OCI-M1 (cell line): ENCODE results near the gene B3GNT2.
"Not testable (repeated sequence)": the region's sequence is repeated elsewhere in the genome, so short reads cannot be mapped to it uniquely, and the experiment has no call there.

Source experiments
- DNase-seq: peaks from one replicate; lab custom pipeline; 2025; lab: John Stamatoyannopoulos, UW

The B3GNT2 gene

DNA sequence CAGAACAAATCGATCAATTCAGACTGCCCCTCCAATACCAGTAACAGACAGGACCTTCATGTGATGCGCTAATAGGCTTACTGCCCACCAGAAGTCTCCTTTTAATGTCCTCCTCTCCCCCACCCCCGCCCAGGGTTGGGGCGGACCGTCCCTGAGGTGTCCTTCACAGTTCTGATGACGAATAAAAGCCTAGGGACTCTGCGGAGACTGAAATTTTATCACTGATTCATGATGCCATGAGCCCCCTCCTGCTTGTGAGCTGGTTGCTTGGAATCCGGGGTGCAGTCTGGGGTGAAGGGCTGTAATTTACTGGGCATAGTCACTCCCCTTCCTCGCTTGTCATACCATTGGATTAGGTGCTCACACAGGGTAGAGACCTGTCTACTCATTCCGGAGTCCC, 42.3 kb downstream of the B3GNT2 start:
- no peak for DNase-seq

DNA sequence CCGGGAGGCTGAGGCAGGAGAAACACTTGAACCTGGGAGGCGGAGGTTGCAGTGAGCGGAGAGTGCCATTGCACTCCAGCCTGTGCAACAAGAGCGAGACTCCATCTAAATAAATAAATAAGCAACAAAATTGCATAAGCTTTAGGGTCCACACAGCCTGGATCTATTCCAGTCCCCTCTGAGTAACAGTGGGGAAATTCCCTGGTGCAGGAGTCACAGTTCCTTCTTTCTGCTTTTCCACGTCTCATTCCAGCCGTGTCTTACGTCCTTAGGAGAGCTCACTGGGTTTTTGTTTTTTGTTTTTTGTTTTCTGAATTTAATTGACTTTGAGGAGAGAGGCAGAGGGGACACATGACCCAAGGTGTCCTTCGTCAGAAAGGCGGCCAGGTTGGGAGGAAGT, 44.6 kb downstream of the B3GNT2 start:
- no peak for DNase-seq

DNA sequence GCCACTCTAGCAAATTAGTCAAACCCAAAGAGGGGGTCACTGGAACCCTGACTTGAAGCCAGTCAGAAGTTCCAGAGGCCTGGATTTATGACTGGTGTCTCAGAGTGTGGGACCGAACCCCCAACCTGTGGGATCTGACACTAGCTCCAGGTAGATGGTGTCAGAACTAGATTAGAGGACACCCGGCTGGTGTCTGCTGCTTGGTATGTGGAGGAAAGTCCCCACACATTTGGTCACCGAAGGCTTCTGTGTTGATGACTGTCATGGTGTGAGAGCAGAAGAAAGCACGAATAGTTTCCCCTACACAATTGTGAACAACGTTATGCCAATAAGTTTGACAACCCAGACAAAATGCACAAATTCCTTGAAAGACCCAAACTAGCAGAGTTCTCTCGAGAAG, 48.1 kb downstream of the B3GNT2 start:
- no peak for DNase-seq

DNA sequence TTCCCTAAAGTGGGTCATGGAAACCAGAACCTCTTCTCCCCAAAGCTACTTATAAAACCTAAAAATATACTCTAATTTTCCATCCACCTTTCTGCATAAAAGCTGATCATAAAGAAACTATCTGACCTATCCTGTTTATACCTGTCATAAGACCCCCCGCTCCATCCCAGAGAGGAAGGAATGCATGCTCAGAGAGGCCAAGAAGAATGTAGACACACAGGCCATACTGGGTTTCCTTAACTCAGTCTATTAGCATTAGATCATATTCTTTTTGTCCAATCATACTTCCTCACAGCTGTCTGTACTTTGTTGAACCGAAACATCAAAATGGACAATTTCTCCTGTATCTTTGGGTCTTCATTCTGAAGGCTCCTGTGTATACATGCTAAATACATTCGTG, 52.3 kb downstream of the B3GNT2 start:
- peak; percentile 3 for DNase-seq

DNA sequence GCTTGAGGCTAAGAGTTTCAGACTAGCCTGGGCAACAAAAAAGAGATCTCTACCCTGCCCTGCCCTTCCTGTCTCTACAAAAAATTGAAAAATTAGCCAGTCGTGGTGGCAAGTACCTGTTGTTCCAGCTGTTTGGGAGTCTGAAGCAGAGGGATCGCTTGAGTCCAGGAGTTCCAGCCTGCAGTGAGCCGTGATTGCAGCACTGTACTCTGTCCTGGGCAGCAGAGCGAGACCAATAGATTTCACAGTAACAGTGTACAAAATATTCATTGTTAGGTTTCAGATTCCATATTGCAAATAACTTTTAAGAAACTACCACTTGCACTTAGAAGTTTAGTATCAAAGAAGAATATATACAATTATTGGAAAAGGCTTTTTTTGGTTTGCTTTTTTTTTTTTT, 54.3 kb downstream of the B3GNT2 start:
- no peak for DNase-seq

DNA sequence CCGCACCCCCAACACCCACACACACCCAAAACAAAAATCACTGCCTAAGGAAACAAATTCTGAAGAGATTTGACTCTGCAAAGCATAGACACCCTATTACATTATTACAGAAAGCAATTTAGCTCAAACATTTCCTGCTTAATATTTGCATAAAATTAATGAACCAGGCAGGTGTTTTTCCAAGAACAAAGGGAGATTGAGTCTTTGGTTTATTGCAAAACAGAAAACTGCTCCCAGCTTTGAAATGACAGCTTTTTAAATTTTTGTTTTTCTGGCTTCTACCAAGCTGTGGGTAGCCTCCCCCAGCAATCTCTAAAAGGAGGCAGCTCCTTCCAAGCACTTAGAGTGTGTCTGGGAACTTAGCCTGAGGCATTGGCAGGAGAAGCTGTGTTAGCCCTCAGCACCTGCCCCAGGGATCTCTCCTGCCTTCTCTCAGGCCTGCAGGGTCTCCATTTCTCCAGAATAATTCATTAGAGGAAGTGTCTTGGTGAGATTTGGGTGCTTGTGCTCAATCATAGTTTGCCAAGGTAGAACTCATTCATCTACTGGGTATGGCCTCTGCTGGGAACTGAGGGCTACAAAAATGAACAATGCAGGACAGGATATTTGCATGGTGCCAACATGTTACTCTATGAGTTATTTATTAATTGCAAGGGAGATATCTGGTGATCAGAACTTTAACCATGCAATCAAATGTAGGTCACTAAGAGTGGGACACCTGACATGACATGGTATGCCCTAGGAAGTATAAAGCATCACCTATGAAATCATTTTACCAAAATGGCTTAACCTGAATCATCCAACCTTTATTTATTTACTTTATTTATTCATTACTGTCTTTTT, 58.7 kb downstream of the B3GNT2 start:
- no peak for DNase-seq

DNA sequence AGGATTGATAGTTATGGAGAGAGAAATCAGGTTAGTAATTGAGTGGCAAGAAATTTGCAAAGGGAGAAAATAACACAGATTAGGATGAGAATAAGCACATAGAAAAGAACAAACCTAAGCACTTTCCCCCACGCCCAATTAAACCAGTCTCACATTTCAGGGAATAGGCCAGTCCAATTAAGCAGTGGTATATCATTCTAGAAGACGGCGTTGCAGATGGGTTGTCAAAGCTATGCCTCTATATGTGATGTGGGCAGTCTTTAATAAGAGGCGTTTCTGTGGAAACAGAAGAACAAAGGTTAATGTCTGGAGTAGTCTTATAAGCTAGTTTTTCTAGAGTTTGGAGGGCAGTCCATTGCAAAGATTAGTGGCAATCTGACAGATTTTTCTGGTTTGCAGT, 61.6 kb downstream of the B3GNT2 start:
- no peak for DNase-seq

DNA sequence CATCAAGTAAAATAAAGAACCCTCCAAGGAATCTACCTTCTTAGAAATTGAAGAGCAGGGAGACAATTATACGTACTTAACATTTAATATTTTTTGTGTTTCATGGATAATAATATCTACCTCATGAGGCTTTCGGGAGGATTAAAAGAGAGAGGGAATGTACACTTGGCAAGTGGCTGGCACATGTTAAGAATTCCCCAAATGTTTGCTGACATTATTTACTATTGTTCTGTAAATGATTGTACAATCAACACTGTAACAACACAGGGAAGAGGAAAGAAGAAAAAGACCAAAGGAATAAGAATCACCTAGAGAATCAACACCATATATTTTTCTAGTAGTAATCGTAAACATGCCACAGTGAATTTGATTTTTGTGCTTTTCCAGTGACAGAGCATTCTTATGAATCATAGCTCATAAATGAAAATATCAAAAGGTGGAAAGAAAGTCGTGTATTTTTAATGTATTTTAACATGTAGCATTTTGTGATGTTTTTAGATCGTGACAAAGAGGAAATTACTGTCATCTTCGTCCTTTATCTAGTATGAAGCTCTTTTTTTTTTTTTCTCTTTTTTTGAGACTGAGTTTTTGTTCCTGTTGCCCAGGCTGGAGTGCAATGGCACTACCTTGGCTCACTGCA, 67.3 kb downstream of the B3GNT2 start:
- DNase-seq: no peak

DNA sequence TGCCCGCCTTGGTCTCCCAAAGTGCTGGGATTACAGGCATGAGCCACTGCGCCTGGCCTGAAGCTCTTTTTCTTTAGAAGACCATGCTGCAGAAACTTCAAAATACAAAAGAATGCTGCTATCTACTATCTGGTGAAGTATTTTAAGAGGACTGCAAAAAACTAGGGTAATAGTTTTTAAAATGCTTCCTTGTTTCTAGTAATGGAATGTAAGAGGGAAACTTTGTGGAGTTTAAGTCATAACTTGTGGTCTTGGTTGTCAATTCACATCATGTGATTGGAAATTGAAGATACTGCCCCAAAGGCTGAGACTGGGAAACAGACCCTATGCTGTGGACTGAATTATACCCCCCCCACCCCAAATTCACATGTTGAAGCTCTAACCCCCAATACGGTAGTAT, 68.3 kb downstream of the B3GNT2 start:
- no peak for DNase-seq

DNA sequence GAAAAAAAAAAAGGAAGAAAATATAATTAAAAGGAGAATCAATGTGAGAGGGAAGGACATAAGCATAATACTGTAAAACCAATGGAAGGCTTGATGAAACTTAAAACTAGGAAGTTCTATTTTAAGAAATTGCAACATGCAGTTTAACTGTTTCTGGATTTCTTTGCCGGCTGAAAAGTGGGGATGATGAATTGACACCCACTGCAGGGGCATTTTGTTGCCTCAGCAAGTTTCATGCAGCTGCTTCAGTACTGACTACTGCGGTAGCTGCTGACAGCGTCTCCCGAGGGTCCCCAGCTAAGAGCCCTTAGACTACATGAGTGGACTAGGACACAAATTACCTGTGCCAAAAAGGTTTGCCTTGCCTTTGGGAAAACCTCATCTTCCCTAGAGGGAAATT, 69.2 kb downstream of the B3GNT2 start:
- DNase-seq: no peak

DNA sequence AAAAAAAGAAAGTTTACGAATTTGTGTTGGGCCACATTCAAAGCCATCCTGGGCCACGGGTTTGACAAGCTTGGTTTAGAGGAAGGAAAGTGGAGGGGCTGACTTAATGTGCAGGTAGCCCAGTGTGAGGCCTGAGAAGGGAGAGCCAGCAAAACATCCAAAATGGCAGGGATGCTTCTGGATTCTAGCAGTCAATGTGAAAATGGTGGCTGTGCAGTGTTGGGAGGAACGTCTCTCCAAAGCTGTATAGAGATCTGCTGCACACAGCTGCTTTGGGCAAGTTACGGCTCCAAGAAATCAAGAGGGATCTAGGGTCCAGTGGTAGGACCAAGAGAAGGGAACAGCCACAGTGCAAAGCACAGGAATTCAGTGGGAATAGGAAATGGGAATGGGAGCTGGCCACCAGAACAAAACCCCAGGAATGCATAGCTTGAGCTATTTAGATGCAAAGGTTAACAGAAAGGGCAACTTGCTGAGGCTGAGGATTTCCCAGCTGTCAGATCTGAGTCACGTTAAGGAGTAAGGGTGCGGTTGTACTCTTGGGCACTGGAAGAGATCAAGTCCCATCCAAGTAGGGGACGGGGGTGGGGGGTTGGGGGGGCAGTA, 70.6 kb downstream of the B3GNT2 start:
- DNase-seq: no peak

DNA sequence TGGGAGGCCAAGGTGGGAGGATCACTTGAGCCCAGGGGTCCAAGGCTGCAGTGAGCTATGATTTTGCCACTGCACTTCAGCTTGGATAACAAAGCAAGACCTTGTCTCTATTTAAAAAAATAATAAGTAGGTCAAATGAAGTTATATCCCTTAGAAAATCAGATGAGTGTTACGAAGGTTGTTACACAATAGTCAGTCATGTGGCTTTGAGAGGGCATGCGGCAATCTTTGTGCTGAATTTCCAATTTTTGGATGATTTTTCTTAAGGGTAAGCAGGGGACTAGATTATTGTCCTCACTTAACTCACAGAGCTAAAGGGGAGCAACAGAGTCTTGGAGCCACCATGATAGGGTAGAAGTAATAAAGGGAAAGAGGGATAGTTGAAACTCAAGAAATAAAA, 71.8 kb downstream of the B3GNT2 start:
- no peak for DNase-seq

DNA sequence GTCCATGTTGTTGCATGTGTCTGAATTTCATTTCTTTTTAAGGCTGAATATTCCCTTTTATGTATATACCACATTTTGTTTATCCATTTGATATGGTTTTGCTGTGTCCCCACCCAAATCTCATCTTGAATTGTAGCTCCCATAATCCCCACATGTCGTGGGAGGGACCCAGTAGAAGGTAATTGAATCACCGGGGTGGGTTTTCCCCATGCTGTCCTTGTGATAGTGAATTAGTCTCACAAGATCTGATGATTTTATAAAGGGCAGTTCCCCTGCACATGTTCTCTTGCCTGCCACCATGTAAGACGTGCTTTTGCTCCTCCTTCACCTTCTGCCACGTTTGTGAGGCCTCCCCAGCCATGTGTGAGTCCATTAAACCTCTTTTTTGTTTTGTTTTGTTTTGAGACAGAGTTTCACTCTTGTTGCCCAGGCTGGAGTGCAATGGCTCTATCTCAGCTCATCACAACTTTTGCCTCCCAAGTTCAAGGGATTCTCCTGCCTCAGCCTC, 72.8 kb downstream of the B3GNT2 start:
- not testable (repeated sequence) for DNase-seq

DNA sequence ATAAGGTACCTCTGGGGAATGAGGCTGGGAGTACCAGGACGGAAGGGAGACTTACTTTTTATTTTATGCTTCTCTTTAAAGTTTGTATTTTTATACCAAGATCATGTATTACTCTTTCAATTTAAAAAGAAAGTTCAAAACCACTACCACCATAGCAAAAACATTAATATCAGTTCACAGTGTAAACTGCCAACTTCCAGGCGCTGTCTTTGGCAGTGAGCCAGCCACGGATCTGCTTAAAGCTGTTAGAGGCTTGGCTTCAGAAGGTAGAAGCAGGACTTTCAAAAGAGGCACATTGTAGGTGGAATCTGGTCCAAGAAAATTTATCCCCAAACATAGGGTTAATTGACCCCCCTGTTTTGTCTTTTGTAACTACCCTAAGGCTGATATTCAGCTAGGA, 74.8 kb downstream of the B3GNT2 start:
- peak; percentile 54 for DNase-seq
